ENCODE data around the gene PICK1. TPM values are rescaled to one million over a fixed set of nuclear protein-coding genes. Genes with fewer than 3 reads are reported as not detected.

The PICK1 gene
- total and polyA plus RNA-seq, 4 experiments from 2014 or later, result 6.5 to 28.0 (median 17.9) TPM

GRCh38 chr22:38081636-38081940 lies 24.4 kb downstream of the PICK1 start:
- Mint-ChIP-seq H3K27ac (no peak overlapping the region), H3K9me3 (no peaks in the 10 kb centered on the region), H3K27me3 (peaks cover 6 to 22% of the 10 kb centered on the region in 2 donors), H3K36me3 (peaks cover 2 to 5% of the 10 kb centered on the region in 2 donors), H3K4me1 (peaks cover 0 to 4% (median 0%) of the 10 kb centered on the region in 4 donors), H3K4me3 (peak overlapping the region in 1 of 8 donors; percentile 53)
- H3K4me3 ChIP-seq (ENCODE audit: low read length in 2 of 2), result no peak overlapping the region
- POLR2A ChIA-PET (ENCODE audit: partially characterized antibody), result no interaction called here
- H3K36me3 ChIP-seq (ENCODE audit: insufficient read depth, low read length), result no peaks in the 10 kb centered on the region
- peaks cover 14% of the 10 kb centered on the region for H3K4me1 ChIP-seq (ENCODE audit: insufficient read depth, low read length)
- H3K27me3 ChIP-seq (ENCODE audit: insufficient read depth, low read length), result peaks cover 14% of the 10 kb centered on the region
- H3K9me3 ChIP-seq (ENCODE audit: control insufficient read depth in 1 of 2, low read length in 2 of 2), result no peaks in the 10 kb centered on the region
- intact Hi-C loops (cut with micrococcal nuclease), result no loop called here
- CTCF ChIA-PET (ENCODE audit: partially characterized antibody), result no interaction called here
- H3K27ac ChIP-seq (ENCODE audit: low read depth, low read length), result no peak overlapping the region
- no peak for DNase-seq

GRCh38 chr22:38081941-38082828 lies 25.0 kb downstream of the PICK1 start:
- peak overlapping the region in 1 of 8 donors; percentile 53 for H3K4me3 Mint-ChIP-seq

GRCh38 chr22:38082986-38083710 lies 25.9 kb downstream of the PICK1 start:
- Mint-ChIP-seq H3K27ac (peak overlapping the region in 1 of 7 donors; percentile 29), H3K4me1 (peaks cover 0 to 4% (median under 1%) of the 10 kb centered on the region in 4 donors), H3K9me3 (no peaks in the 10 kb centered on the region), H3K27me3 (peaks cover 12 to 25% of the 10 kb centered on the region in 2 donors), H3K4me3 (peak overlapping the region in 3 of 8 donors; percentile 20 to 54 (median 25)), H3K36me3 (peaks cover 3 to 5% of the 10 kb centered on the region in 2 donors)
- Histone ChIP-seq H3K4me1 (ENCODE audit: insufficient read depth, low read length) (peaks cover 14% of the 10 kb centered on the region), H3K27me3 (ENCODE audit: insufficient read depth, low read length) (peaks cover 14% of the 10 kb centered on the region), H3K9me3 (ENCODE audit: control insufficient read depth in 1 of 2, low read length in 2 of 2) (no peaks in the 10 kb centered on the region), H3K36me3 (ENCODE audit: insufficient read depth, low read length) (no peaks in the 10 kb centered on the region), H3K4me3 (ENCODE audit: low read length in 2 of 2) (no peak overlapping the region), H3K27ac (ENCODE audit: low read depth, low read length) (no peak overlapping the region)
- intact Hi-C loops (cut with micrococcal nuclease), result no loop called here
- CTCF ChIA-PET (ENCODE audit: partially characterized antibody), result no interaction called here
- POLR2A ChIA-PET (ENCODE audit: partially characterized antibody), result no interaction called here
- no peak for DNase-seq

More at GRCh38 chr22:38081941-38082828, 25.0 kb downstream of the PICK1 start:
- no peak overlapping the region for H3K4me3 ChIP-seq (ENCODE audit: low read length in 2 of 2)
- Mint-ChIP-seq H3K36me3 (peaks cover 2 to 5% of the 10 kb centered on the region in 2 donors), H3K27me3 (peaks cover 6 to 22% of the 10 kb centered on the region in 2 donors), H3K27ac (no peak overlapping the region), H3K9me3 (no peaks in the 10 kb centered on the region), H3K4me1 (peaks cover 0 to 4% (median 0%) of the 10 kb centered on the region in 4 donors)
- intact Hi-C loops (cut with micrococcal nuclease), result no loop called here
- no peak for DNase-seq
- POLR2A ChIA-PET (ENCODE audit: partially characterized antibody), result no interaction called here
- H3K4me1 ChIP-seq (ENCODE audit: insufficient read depth, low read length), result peaks cover 14% of the 10 kb centered on the region
- H3K27me3 ChIP-seq (ENCODE audit: insufficient read depth, low read length), result peaks cover 14% of the 10 kb centered on the region
- no peaks in the 10 kb centered on the region for H3K9me3 ChIP-seq (ENCODE audit: control insufficient read depth in 1 of 2, low read length in 2 of 2)
- H3K27ac ChIP-seq (ENCODE audit: low read depth, low read length), result no peak overlapping the region
- H3K36me3 ChIP-seq (ENCODE audit: insufficient read depth, low read length), result no peaks in the 10 kb centered on the region
- CTCF ChIA-PET (ENCODE audit: partially characterized antibody), result no interaction called here

- Mint-ChIP-seq H3K36me3 (peaks cover 4 to 5% of the 10 kb centered on the region in 2 donors), H3K4me3 (peak within 1 kb of the TSS in 3 of 8 donors; percentile 20 to 54 (median 25)), H3K27ac (peak within 1 kb of the TSS in 1 of 7 donors; percentile 29), H3K4me1 (peaks cover 0 to 4% (median under 1%) of the 10 kb centered on the region in 4 donors), H3K9me3 (no peaks in the 10 kb centered on the region), H3K27me3 (peaks cover 12 to 25% of the 10 kb centered on the region in 2 donors)
- Histone ChIP-seq H3K27ac (ENCODE audit: low read depth, low read length) (no peak within 1 kb of the TSS), H3K4me3 (ENCODE audit: low read length in 2 of 2) (no peak within 1 kb of the TSS), H3K9me3 (ENCODE audit: control insufficient read depth in 1 of 2, low read length in 2 of 2) (no peaks in the 10 kb centered on the region), H3K4me1 (ENCODE audit: insufficient read depth, low read length) (peaks cover 14% of the 10 kb centered on the region), H3K36me3 (ENCODE audit: insufficient read depth, low read length) (no peaks in the 10 kb centered on the region), H3K27me3 (ENCODE audit: insufficient read depth, low read length) (peaks cover 14% of the 10 kb centered on the region)
- ChIA-PET CTCF (ENCODE audit: partially characterized antibody) (no interaction called here), POLR2A (ENCODE audit: partially characterized antibody) (no interaction called here)
- intact Hi-C loops (cut with micrococcal nuclease), result no loop called here
- DNase-seq, result no peak
Observed at GRCh38 chr22:38083931-38084631, 26.9 kb downstream of the PICK1 start, which contains the start of gene SLC16A8. Gene SLC16A8, minus strand, starts transcription at chr22:38084184. Its CDS starts 1,311 bp downstream, at chr22:38082873.

GRCh38 chr22:38085056-38085455 lies 27.9 kb downstream of the PICK1 start:
- H3K36me3 ChIP-seq (ENCODE audit: insufficient read depth, low read length), result no peaks in the 10 kb centered on the region
- intact Hi-C loops (cut with micrococcal nuclease), result no loop called here
- peaks cover 11 to 22% of the 10 kb centered on the region in 2 donors for H3K27me3 Mint-ChIP-seq
- ChIA-PET CTCF (ENCODE audit: partially characterized antibody) (no interaction called here), POLR2A (ENCODE audit: partially characterized antibody) (no interaction called here)
- H3K27ac ChIP-seq (ENCODE audit: low read depth, low read length), result no peak overlapping the region
- peaks cover 14% of the 10 kb centered on the region for H3K4me1 ChIP-seq (ENCODE audit: insufficient read depth, low read length)
- no peak overlapping the region for H3K27ac Mint-ChIP-seq
- peaks cover 0 to 4% of the 10 kb centered on the region in 2 donors for H3K36me3 Mint-ChIP-seq
- no peaks in the 10 kb centered on the region for H3K9me3 ChIP-seq (ENCODE audit: control insufficient read depth in 1 of 2, low read length in 2 of 2)
- peaks cover 0 to 2% (median 0%) of the 10 kb centered on the region in 4 donors for H3K4me1 Mint-ChIP-seq
- H3K9me3 Mint-ChIP-seq, result no peaks in the 10 kb centered on the region
- no peak overlapping the region for H3K4me3 ChIP-seq (ENCODE audit: low read length in 2 of 2)
- no peak for DNase-seq
- peaks cover 14% of the 10 kb centered on the region for H3K27me3 ChIP-seq (ENCODE audit: insufficient read depth, low read length)
- H3K4me3 Mint-ChIP-seq, result no peak overlapping the region

GRCh38 chr22:38085501-38085900 lies 28.3 kb downstream of the PICK1 start:
- intact Hi-C loops (cut with micrococcal nuclease), result no loop called here
- peaks cover 14% of the 10 kb centered on the region for H3K4me1 ChIP-seq (ENCODE audit: insufficient read depth, low read length)
- no peak for DNase-seq
- no peaks in the 10 kb centered on the region for H3K36me3 ChIP-seq (ENCODE audit: insufficient read depth, low read length)
- H3K4me1 Mint-ChIP-seq, result peaks cover 0 to 4% (median under 1%) of the 10 kb centered on the region in 4 donors
- no peak overlapping the region for H3K4me3 Mint-ChIP-seq
- no peak overlapping the region for H3K4me3 ChIP-seq (ENCODE audit: low read length in 2 of 2)
- peaks cover 13 to 20% of the 10 kb centered on the region in 2 donors for H3K27me3 Mint-ChIP-seq
- no peak overlapping the region for H3K27ac ChIP-seq (ENCODE audit: low read depth, low read length)
- H3K9me3 ChIP-seq (ENCODE audit: control insufficient read depth in 1 of 2, low read length in 2 of 2), result no peaks in the 10 kb centered on the region
- CTCF ChIA-PET (ENCODE audit: partially characterized antibody), result no interaction called here
- peaks cover 0 to 2% of the 10 kb centered on the region in 2 donors for H3K36me3 Mint-ChIP-seq
- H3K27me3 ChIP-seq (ENCODE audit: insufficient read depth, low read length), result peaks cover 9% of the 10 kb centered on the region
- no peak overlapping the region for H3K27ac Mint-ChIP-seq
- POLR2A ChIA-PET (ENCODE audit: partially characterized antibody), result no interaction called here
- no peaks in the 10 kb centered on the region for H3K9me3 Mint-ChIP-seq

Data from CD4-positive, alpha-beta memory T cell (primary cell).